ENCODE measurements around the gene DYSF. TPM values are rescaled to one million over a fixed set of nuclear protein-coding genes. Genes with fewer than 3 reads are reported as not detected.

The DYSF gene
- total RNA-seq, 1 experiment from 2014 or later = 2.2 TPM

- DNase-seq = no peak
- Mint-ChIP-seq H3K27me3 (ENCODE audit: insufficient read depth, unreplicated experiment) (no peaks in the 10 kb centered on the region), H3K9me3 (ENCODE audit: unreplicated experiment) (no peaks in the 10 kb centered on the region), H3K4me1 (ENCODE audit: low read depth, unreplicated experiment) (no peaks in the 10 kb centered on the region), H3K36me3 (ENCODE audit: insufficient read depth, unreplicated experiment) (no peaks in the 10 kb centered on the region), H3K4me3 (ENCODE audit: unreplicated experiment) (no peak overlapping the region), H3K27ac (ENCODE audit: unreplicated experiment) (no peak overlapping the region)
- Histone ChIP-seq H3K27me3 (replicated peaks; ENCODE audit: control insufficient read depth, insufficient read depth, low read length) (no peaks in the 10 kb centered on the region), H3K36me3 (ENCODE audit: control insufficient read depth, insufficient read depth, low read length) (no peaks in the 10 kb centered on the region), H3K4me1 (peaks cover 6% of the 10 kb centered on the region; the same call in 1 of the 2 replicates), H3K4me3 (ENCODE audit: low read depth, low read length) (no peak overlapping the region), H3K9me3 (no peaks in the 10 kb centered on the region)
- no peak for TF ChIP-seq CTCF (IDR thresholded peaks at IDR 0.05; ENCODE audit: insufficient read depth in 1 of 2, low read depth in 1 of 2, low read length in 1 of 2, severe bottlenecking in 1 of 2, unreplicated experiment in 1 of 2)
- POLR2A ChIA-PET = no interaction called here
- CTCF ChIA-PET = interaction anchor here (1.5 kb wide), 1 partner anchor 592 kb away, joined by 5 read pairs; no protein-coding TSS in a partner anchor
- no TSS peak for BruUV-seq (replicated peaks)
- intact Hi-C loops (cut with micrococcal nuclease; ENCODE audit: unreplicated experiment) = no loop called here
These were observed 105.1 kb downstream of the DYSF start for GRCh38 chr2:71558300-71559051.

GRCh38 chr2:71559080-71559827 lies 105.9 kb downstream of the DYSF start:
- no peaks in the 10 kb centered on the region for H3K27me3 Mint-ChIP-seq (ENCODE audit: insufficient read depth, unreplicated experiment)
- intact Hi-C loops (cut with micrococcal nuclease; ENCODE audit: unreplicated experiment) = no loop called here
- Histone ChIP-seq H3K4me1 (peaks cover 6% of the 10 kb centered on the region; the same call in 1 of the 2 replicates), H3K27me3 (replicated peaks; ENCODE audit: control insufficient read depth, insufficient read depth, low read length) (no peaks in the 10 kb centered on the region), H3K9me3 (no peaks in the 10 kb centered on the region), H3K4me3 (ENCODE audit: low read depth, low read length) (no peak overlapping the region), H3K36me3 (ENCODE audit: control insufficient read depth, insufficient read depth, low read length) (no peaks in the 10 kb centered on the region)
- H3K4me1 Mint-ChIP-seq (ENCODE audit: low read depth, unreplicated experiment) = no peaks in the 10 kb centered on the region
- BruUV-seq (replicated peaks) = no TSS peak
- DNase-seq = no peak
- ChIA-PET CTCF (interaction anchor here (0.6 kb wide), 1 partner anchor 365 kb away, joined by 4 read pairs; no protein-coding TSS in a partner anchor), POLR2A (no interaction called here)
- no peaks in the 10 kb centered on the region for H3K9me3 Mint-ChIP-seq (ENCODE audit: unreplicated experiment)
- no peaks in the 10 kb centered on the region for H3K36me3 Mint-ChIP-seq (ENCODE audit: insufficient read depth, unreplicated experiment)
- no peak overlapping the region for H3K4me3 Mint-ChIP-seq (ENCODE audit: unreplicated experiment)
- no peak overlapping the region for H3K27ac Mint-ChIP-seq (ENCODE audit: unreplicated experiment)
- TF ChIP-seq CTCF (IDR thresholded peaks at IDR 0.05; ENCODE audit: insufficient read depth in 1 of 2, low read depth in 1 of 2, low read length in 1 of 2, severe bottlenecking in 1 of 2, unreplicated experiment in 1 of 2) = no peak

GRCh38 chr2:71559828-71560637 lies 106.7 kb downstream of the DYSF start:
- ChIA-PET CTCF (no interaction called here), POLR2A (no interaction called here)
- peaks cover 6% of the 10 kb centered on the region; the same call in 1 of the 2 replicates for H3K4me1 ChIP-seq
- no peak overlapping the region for H3K4me3 ChIP-seq (ENCODE audit: low read depth, low read length)
- no peak for TF ChIP-seq CTCF (IDR thresholded peaks at IDR 0.05; ENCODE audit: insufficient read depth in 1 of 2, low read depth in 1 of 2, low read length in 1 of 2, severe bottlenecking in 1 of 2, unreplicated experiment in 1 of 2)
- Mint-ChIP-seq H3K27me3 (ENCODE audit: insufficient read depth, unreplicated experiment) (no peaks in the 10 kb centered on the region), H3K4me1 (ENCODE audit: low read depth, unreplicated experiment) (no peaks in the 10 kb centered on the region), H3K9me3 (ENCODE audit: unreplicated experiment) (no peaks in the 10 kb centered on the region), H3K4me3 (ENCODE audit: unreplicated experiment) (no peak overlapping the region), H3K36me3 (ENCODE audit: insufficient read depth, unreplicated experiment) (no peaks in the 10 kb centered on the region), H3K27ac (ENCODE audit: unreplicated experiment) (no peak overlapping the region)
- no peak for DNase-seq
- intact Hi-C loops (cut with micrococcal nuclease; ENCODE audit: unreplicated experiment) = no loop called here
- H3K27me3 ChIP-seq (replicated peaks; ENCODE audit: control insufficient read depth, insufficient read depth, low read length) = no peaks in the 10 kb centered on the region
- BruUV-seq (replicated peaks) = no TSS peak
- H3K36me3 ChIP-seq (ENCODE audit: control insufficient read depth, insufficient read depth, low read length) = no peaks in the 10 kb centered on the region
- H3K9me3 ChIP-seq = no peaks in the 10 kb centered on the region

Data from Caco-2 (cell line).